ENCODE results near the gene GPR12.

The GPR12 gene

GRCh38 chr13:26759907-26760831, at the start of gene GPR12:
Gene GPR12 (minus strand): TSS chr13:26760786. CDS start chr13:26759827, 959 bp downstream.
- in situ Hi-C loops (cut with MboI; ENCODE audit: low sequenced_read_pairs) = no loop called here

- in situ Hi-C loops (cut with MboI; ENCODE audit: low sequenced_read_pairs) = no loop called here
These were observed 49.5 kb upstream of the GPR12 start for GRCh38 chr13:26810095-26810494.

GRCh38 chr13:26806891-26807290, 46.3 kb upstream of the GPR12 start:
- in situ Hi-C loops (cut with MboI; ENCODE audit: low sequenced_read_pairs) = no loop called here

GRCh38 chr13:26787961-26788360, 27.4 kb upstream of the GPR12 start:
- in situ Hi-C loops (cut with MboI; ENCODE audit: low sequenced_read_pairs) = no loop called here

- in situ Hi-C loops (cut with MboI; ENCODE audit: low sequenced_read_pairs) = no loop called here
These were observed 26.2 kb upstream of the GPR12 start for GRCh38 chr13:26786651-26787295.

- in situ Hi-C loops (cut with MboI; ENCODE audit: low sequenced_read_pairs) = no loop called here
These were observed 25.4 kb upstream of the GPR12 start for GRCh38 chr13:26785838-26786630.

- in situ Hi-C loops (cut with MboI; ENCODE audit: low sequenced_read_pairs) = no loop called here
These were observed 24.4 kb upstream of the GPR12 start for GRCh38 chr13:26784704-26785639.

- in situ Hi-C loops (cut with MboI; ENCODE audit: low sequenced_read_pairs) = no loop called here
These were observed 19.8 kb upstream of the GPR12 start for GRCh38 chr13:26780411-26780810.

- in situ Hi-C loops (cut with MboI; ENCODE audit: low sequenced_read_pairs) = no loop called here
These were observed 18.7 kb upstream of the GPR12 start for GRCh38 chr13:26779321-26779720.

GRCh38 chr13:26772531-26772930, 11.9 kb upstream of the GPR12 start:
- in situ Hi-C loops (cut with MboI; ENCODE audit: low sequenced_read_pairs) = no loop called here

- in situ Hi-C loops (cut with MboI; ENCODE audit: low sequenced_read_pairs) = no loop called here
These were observed 11.2 kb upstream of the GPR12 start for GRCh38 chr13:26771796-26772195.

- in situ Hi-C loops (cut with MboI; ENCODE audit: low sequenced_read_pairs) = no loop called here
These were observed 2.3 kb upstream of the GPR12 start for GRCh38 chr13:26762745-26763345.

GRCh38 chr13:26760832-26761582, 421 bp upstream of the GPR12 start:
- in situ Hi-C loops (cut with MboI; ENCODE audit: low sequenced_read_pairs) = no loop called here

GRCh38 chr13:26759249-26759906, 1.2 kb downstream of the GPR12 start:
- in situ Hi-C loops (cut with MboI; ENCODE audit: low sequenced_read_pairs) = no loop called here

- in situ Hi-C loops (cut with MboI; ENCODE audit: low sequenced_read_pairs) = no loop called here
These were observed 2.0 kb downstream of the GPR12 start for GRCh38 chr13:26758496-26759157.

GRCh38 chr13:26756961-26757360, 3.6 kb downstream of the GPR12 start:
- in situ Hi-C loops (cut with MboI; ENCODE audit: low sequenced_read_pairs) = no loop called here

- in situ Hi-C loops (cut with MboI; ENCODE audit: low sequenced_read_pairs) = no loop called here
These were observed 7.9 kb downstream of the GPR12 start for GRCh38 chr13:26752671-26753070.

- in situ Hi-C loops (cut with MboI; ENCODE audit: low sequenced_read_pairs) = no loop called here
These were observed 10.7 kb downstream of the GPR12 start for GRCh38 chr13:26749905-26750304.
